ENCODE results near the gene SRC.

- TF ChIP-seq CTCF (optimal IDR thresholded peaks at IDR 0.05 in 1 of 3, IDR thresholded peaks at IDR 0.05 in 1 of 3, conservative IDR thresholded peaks at IDR 0.05 in 1 of 3; ENCODE audit: extremely low read depth in 1 of 3, insufficient read depth in 2 of 3, low read length in 3 of 3) (no peak), EZH2 (IDR thresholded peaks at IDR 0.05; ENCODE audit: low read length) (no peak)
These were observed 65.7 kb downstream of the SRC start for GRCh38 chr20:37411408-37412219.
